ENCODE results near the gene SEPHS2.
A peak's percentile ranks its signal among the peaks of the same experiment; 100 is the strongest.

Gene SEPHS2

GRCh38 chr16:30429678-30430427 is 15.8 kb downstream of the SEPHS2 start, which contains the start of gene DCTPP1 (continued):
- TF ChIP-seq TRIM28 (IDR thresholded peaks at IDR 0.05; ENCODE audit: borderline replicate concordance, low read length) (peak; percentile 82; the same call in 1 of the 2 replicates), ZNF488 (tag by site-specific recombination; IDR thresholded peaks at IDR 0.05) (no peak), ZNF654 (tag by site-specific recombination; IDR thresholded peaks at IDR 0.05; ENCODE audit: low read depth) (peak; percentile 70), PRDM10 (tag by site-specific recombination; IDR thresholded peaks at IDR 0.05) (peak; percentile 90), HOXD13 (CRISPR knock-in tag; IDR thresholded peaks at IDR 0.05; ENCODE audit: borderline replicate concordance) (peak; percentile 77; the same call in 1 of the 2 replicates), ZNF501 (tag by site-specific recombination; IDR thresholded peaks at IDR 0.05) (peak; percentile 78), ZNF585B (tag by site-specific recombination; IDR thresholded peaks at IDR 0.05) (no peak), ATF2 (tag by site-specific recombination; IDR thresholded peaks at IDR 0.05; ENCODE audit: low read depth) (no peak), ZBTB8A (tag by site-specific recombination; IDR thresholded peaks at IDR 0.05) (peak; percentile 94), ZNF433 (tag by site-specific recombination; IDR thresholded peaks at IDR 0.05; ENCODE audit: low read depth) (no peak), SP3 (tag by site-specific recombination; IDR thresholded peaks at IDR 0.05) (peak; percentile 96), ZSCAN23 (tag by site-specific recombination; IDR thresholded peaks at IDR 0.05) (0 out of 2 replicates have a peak, but pooled peaks have one; percentile 27), ZBTB21 (tag by site-specific recombination; IDR thresholded peaks at IDR 0.05) (peak; percentile 53; the same call in 1 of the 2 replicates), ZNF558 (tag by site-specific recombination; IDR thresholded peaks at IDR 0.05) (peak; percentile 77; the same call in 1 of the 2 replicates), ZNF626 (tag by site-specific recombination; IDR thresholded peaks at IDR 0.05) (no peak), KLF17 (tag by site-specific recombination; IDR thresholded peaks at IDR 0.05) (peak; percentile 76; the same call in 1 of the 2 replicates), GLIS2 (tag by site-specific recombination; IDR thresholded peaks at IDR 0.05) (no peak), ZNF677 (tag by site-specific recombination; IDR thresholded peaks at IDR 0.05) (no peak), ZNF639 (tag by site-specific recombination; IDR thresholded peaks at IDR 0.05) (peak; percentile 72), ZNF398 (tag by site-specific recombination; IDR thresholded peaks at IDR 0.05) (peak; percentile 15; the same call in 1 of the 2 replicates), MZF1 (tag by site-specific recombination; IDR thresholded peaks at IDR 0.05; ENCODE audit: borderline replicate concordance) (no peak; the same call in 1 of the 2 replicates), PRDM2 (tag by site-specific recombination; IDR thresholded peaks at IDR 0.05; ENCODE audit: borderline replicate concordance) (0 out of 2 replicates have a peak, but pooled peaks have one; percentile 62)

Measured in HEK293 (cell line).